ENCODE measurements around the gene SCARB2.

DNA sequence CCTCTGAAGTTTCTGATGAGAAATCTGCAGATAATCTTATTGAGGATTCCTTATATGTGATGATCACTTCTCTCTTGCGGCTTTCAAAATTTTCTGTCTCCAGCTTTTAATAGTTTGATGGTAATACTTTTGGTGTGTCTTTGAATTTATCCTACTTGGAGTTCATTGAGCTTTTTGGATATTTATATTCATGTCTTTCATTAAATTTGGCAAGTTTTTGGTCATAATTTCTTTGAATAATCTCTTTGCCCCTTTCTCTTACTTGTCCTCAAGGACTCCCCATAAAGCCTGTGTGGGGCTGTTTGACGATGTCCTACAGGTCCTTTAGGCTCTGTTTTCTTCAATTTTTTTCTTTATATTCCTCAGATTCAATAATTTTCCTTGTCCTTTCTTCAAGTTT lies 26.6 kb upstream of the SCARB2 start:
- TF ChIP-seq EZH2 (IDR thresholded peaks at IDR 0.05; ENCODE audit: insufficient read depth, poor library complexity, severe bottlenecking) (no peak), EZH2phosphoT487 (IDR thresholded peaks at IDR 0.05; ENCODE audit: insufficient read depth, low read depth) (no peak)

Measured in GM23248 (cell line).